GM23338 (cell line): ENCODE data around the gene RIT2.

Experiments
- CTCF ChIP-seq, 2 experiments: fragments of 200-600 bp in 1 of 2; sonication (generic) in 1 of 2; conservative IDR thresholded peaks; 2 replicates each; pipeline versions ENCODE4 v1.5.1 to v1.6.1; 2016 to 2017; ENCODE audit warnings: antibody characterized with exemption in 2 of 2, low read depth in 2 of 2, mild to moderate bottlenecking in 2 of 2, moderate library complexity in 1 of 2
- JUNB ChIP-seq: IDR thresholded peaks from one replicate; pipeline ENCODE4 v1.6.1; 2016; ENCODE audit warnings: antibody characterized with exemption; ENCODE audit not compliant: unreplicated experiment
- POLR2AphosphoS5 ChIP-seq: IDR thresholded peaks from 2 replicates; pipeline ENCODE4 v1.6.1; 2016; ENCODE audit warnings: antibody characterized with exemption, low read depth

DNA sequence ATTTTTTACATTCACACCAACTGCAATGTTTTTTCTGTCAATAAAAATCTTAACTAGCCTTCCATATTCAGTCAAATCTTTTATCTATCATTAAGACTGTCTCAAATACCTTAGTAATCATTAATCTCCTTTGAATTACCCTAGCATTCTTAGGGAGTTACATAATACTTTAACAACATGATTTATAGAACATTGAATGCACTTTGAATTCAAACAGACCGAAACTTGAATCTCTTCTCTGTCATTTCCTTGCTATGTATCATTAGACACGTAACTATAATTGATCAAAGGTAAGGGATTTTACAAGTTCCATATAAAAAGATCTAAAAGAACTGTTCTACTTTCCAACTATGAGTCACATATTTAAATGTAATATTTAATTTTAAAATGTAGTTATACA lies 330.9 kb downstream of the RIT2 start:
- TF ChIP-seq CTCF (conservative IDR thresholded peaks at IDR 0.05; ENCODE audit: low read depth in 2 of 2) = no peak
- no peak for TF ChIP-seq JUNB
- TF ChIP-seq POLR2AphosphoS5 = no peak
